Hematopoietic multipotent progenitor cell treated with erythropoietin and hydrocortisone succinate and interleukin-3 and kit ligand, for 4 days (in vitro differentiated cells): ENCODE measurements around the gene SH3TC2.

Experiments used
- DNase-seq: peaks from one replicate; pipeline ENCODE4 v3.0.0-alpha.2; 2015

The SH3TC2 gene

DNA sequence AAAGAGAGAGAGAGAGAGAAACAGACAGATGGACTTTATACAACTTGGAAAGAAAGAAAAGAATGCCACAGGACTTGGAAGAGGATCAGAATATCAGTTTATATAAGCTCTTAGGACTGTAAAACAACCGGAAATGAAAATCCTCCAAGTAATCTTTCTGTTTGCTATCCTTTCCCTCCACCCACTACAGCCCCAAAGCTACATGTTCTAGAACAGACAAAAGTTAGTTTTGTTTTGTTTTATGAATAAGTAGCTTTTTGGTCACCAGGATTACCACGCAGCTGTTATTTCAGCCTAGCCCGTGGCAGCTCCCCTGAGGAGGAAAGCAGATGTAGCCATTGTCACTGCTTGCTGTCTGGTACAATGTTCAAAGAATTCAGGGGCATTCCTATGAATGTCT, 66.6 kb downstream of the SH3TC2 start:
- no peak for DNase-seq

DNA sequence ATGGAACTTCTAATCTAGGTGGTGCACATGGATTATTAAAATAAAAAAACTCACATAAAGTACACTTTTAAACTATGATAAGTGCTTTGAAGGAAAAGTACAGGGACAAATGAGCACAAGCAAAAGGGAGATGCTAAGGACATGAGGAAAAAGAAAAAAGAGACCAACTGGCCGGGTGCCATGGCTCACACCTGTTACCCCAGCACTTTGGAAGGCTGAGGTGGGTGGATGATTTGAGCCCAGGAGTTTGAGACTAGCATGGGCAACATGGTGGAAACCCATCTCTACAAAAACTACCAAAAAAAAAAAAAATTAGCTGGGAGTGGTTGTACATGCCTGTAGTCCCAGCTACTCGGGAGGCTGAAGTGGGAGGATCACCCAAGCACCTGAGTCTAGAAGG, 67.1 kb downstream of the SH3TC2 start:
- no peak for DNase-seq

DNA sequence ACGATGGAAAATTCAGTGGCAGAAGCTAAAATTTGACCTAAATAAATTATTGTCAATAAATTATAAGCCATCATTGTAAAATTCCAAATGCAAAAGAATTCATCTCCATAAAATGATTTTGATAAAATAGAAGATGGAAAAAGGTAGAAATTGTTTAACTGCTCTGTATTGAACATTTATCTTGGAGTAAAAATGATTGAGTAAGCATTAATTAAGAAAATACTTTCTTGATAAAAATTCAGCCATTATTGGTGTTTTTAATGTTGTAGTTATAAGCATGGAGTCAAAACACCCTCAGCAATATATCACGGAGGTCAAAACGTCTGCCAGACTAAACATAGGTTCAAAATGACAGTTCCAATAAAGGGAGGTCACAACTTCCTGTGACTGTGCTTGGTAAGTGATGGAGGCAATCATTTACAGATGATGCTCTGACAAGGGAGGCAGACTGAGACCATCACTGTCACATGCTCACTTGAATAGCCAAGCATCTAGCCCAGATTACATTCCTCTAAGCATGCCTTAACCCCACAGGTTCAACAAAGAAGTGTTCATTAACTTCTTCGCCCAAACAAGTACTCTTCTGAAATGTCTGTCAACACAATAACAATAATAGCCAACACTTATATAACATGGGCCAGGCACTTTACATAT, 69.5 kb downstream of the SH3TC2 start:
- no peak for DNase-seq

DNA sequence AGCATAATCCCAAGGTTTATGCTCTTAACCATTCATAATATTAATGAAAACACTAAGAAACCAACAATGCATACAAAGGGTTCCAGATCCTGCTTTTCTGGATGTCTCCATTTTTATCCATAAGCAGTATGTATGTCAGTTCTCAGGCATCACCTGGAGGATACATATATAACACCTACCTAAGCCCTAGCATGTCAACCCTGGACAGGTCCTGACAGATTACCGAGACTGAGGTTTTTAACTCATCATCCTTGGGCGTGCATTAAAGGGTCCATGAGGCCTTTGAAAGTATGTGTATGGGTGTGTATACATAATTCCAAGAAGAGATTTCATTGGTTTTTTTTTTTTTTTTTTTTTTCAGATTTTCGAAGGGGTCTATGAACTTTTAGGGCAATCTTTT, 70.6 kb downstream of the SH3TC2 start:
- no peak for DNase-seq

DNA sequence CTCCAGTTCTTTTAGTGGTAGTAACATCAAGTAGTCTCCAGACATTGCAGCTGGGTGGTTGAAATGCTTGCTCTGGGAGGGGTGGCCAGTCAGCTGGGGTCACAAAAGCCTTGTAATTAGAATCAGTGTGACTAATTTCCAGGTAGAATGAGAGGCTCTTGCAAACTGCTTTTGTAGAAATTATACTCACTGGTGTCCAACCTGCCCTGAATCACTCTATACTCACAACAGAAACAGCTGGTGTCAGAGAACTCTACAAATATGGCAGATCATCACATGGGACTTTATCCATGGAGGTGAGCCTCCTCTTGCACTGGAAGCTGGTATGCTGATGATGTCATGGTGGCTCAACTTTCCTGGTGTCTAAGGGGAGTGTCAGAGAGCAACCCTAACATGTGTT, 71.3 kb downstream of the SH3TC2 start:
- DNase-seq, result no peak

DNA sequence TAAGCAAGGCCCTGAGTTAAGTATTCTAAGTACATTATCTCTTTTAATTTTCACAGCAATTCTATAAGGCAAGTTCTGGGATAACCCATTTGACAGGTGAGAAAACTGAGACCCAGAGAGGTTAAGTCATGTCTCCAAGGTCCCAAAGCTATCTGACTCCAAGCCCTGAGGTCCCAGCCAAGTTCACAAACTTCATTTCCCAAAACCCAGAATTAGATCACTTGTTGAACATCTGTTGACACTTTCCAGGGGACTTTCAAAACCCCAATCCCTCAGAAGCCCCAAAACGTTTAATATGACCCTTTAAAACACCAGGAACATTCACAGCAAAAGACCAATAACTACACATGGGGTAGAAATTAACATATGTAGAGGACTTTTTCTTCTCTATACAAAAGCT, 72.0 kb downstream of the SH3TC2 start:
- DNase-seq, result no peak

DNA sequence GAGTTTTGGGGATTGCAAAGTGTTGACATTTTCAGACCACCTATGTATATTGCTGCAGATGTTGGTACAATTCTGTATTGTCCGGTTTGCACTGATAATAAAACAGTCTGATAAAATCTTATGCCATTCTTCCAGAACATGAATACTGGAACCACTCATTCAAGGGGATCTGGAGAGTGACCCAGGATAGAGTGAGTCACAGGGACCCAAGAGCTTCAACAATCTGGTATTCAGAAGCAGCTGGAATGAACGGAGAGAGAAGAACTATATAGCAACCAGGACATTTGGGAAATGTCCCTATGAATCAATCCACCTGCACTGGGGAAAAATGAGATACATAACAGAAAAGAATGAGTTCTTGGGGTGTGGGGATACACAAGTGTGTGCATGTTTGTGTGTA, 73.3 kb downstream of the SH3TC2 start:
- DNase-seq, result no peak

DNA sequence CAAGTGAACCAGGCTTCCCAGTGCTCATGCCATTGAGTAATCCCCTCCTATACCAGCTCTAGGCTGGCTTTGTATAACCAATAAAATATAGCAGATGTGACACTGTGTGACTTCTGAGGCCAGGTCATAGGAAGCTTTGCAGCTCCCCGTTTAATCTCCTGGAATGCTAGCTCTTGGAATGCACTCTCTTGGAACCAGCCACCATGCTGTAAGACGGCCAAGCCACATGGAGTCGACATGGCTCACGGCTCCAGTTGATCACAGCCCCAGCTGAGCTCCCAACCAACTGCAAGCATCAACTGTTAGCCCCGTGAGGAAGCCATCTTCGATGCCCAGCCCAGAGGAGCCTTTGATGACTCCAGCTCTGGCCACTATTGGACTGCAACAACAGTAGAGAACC, 74.5 kb downstream of the SH3TC2 start:
- no peak for DNase-seq

DNA sequence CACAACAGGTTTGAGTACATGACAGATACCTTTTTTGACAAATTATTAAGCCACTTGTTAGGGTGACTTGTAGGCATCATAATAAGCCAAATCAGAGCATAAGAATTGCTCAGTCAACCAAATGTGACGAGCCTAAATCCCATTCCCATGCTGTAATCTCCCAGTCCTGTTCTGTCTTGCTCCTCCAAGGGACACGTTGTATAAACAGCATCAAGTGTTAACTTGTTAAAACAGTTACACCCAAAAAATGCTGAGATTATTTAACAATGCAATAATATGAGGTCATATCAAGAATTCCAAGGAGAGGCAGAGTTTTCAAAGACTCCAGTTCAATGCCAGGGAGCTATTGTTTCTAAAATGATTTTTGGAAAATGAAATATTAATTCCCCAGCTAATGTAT, 76.2 kb downstream of the SH3TC2 start:
- DNase-seq, result no peak

DNA sequence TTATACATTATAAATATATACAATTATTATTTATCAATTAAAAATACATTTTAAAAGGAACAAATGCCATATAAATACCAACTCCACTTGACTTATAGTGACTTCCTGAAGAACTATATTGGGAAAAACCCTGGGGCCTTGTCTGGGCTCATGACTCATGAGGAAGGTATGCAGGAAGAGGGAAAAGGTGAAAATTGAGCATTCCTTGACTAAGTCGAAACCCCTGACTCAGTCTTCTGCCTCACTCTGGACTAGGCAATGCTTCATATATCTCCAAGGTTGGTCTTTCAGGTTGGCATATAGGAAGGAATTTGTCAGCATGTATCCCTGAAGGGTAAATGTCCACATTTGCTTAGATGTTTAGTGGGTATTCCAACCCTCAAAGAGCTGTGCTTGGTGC, 78.5 kb downstream of the SH3TC2 start:
- DNase-seq, result no peak

DNA sequence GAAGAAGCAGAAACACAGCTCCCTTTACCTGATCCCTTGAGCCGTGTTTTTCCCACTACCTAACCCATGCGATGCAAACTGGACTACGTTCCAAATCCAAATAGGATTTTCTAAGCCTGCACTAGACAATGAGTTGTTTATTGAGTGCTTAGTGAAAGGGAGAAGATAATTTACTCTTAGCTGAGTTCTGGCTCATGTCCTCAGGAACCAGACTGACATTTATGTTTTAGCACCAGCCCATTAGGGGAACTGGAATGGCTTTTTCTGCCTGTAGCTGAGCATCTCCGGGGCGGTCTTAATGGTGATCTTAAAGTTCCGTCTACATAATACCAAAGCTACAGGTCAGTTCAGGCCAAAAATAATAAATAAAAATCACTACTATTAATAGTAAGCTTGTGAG, 81.5 kb downstream of the SH3TC2 start:
- DNase-seq, result no peak

DNA sequence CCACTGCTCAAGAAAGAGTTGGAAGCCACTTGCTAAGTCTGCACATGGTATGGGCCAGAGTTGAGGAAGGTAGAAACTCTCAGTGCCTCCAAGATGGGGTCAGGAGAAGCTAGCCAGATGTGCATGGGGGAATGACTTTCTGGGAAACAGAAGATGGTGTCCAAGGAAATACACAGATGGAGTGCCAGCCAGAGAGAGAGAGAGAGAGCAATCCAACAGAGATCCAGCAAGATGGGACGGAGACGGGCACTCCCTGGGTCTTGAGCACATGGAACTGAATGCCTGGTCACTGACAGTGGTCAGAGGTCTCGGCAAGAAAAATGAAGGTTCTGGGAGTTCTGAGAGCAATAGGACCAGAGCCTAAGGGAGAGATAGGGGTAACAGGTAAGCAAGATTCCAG, 82.1 kb downstream of the SH3TC2 start:
- DNase-seq, result no peak

DNA sequence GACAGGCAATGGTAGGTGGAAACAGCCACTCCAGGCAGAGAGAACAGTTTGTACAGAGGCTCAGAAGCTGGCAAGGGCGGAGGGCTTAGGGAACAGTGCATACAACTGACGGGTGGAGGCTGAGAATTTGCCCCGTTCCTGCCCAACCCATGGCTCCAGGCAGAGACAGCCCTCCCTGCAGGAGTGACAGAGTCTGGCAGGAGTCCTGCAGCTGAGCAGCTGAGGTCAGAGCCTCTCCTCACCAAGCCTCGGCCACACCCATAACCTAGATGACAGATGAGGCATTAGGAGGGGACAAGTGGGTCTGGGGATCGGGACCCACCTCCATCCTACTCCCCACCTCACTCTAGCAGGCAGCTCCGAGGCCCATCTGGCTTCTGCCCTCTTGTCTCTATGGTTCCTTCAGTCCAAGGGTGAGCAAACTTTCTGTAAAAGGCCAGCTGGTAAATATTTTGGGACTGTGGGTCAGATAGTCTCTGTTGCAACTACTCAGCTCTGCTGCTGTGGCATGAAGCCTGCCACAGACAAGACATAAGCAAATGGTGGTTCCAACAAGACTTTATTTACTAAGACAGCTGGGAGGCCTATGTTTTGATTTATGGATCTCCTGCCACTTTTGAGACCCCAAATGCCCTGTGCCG, 83.7 kb downstream of the SH3TC2 start:
- no peak for DNase-seq

DNA sequence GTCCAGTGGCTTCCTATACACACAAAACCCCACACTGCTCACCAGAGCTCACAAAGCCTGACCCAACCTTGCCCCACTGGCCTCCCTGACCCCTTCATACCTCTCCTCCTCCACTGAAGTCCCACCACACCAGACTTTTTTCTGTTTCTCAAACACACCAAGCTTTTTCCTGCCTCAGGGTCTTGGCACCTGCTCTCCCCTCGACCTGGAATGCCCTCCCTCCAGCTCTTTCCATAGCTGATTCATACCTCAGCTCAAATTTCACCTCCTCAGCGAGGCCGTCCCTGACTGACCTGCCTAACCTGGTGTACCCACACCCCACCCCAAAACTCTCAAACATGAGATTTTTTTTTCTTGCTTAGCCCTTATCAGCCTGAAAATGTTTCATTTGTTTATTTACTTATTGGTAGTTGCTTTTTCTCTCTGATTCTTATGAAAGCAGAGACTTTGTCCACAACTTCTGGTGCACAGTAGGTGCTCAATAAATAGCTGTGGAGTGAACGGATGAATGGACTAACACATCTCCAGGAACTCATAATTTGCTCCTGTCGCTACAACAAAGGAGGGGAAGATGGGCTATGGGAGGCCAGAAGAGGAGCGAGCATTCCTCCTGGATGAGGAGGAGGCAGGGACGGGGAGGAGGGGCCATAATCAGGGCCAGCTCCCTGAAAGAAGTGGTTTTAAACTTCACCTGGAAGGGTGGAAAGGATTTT, 84.3 kb downstream of the SH3TC2 start:
- no peak for DNase-seq

DNA sequence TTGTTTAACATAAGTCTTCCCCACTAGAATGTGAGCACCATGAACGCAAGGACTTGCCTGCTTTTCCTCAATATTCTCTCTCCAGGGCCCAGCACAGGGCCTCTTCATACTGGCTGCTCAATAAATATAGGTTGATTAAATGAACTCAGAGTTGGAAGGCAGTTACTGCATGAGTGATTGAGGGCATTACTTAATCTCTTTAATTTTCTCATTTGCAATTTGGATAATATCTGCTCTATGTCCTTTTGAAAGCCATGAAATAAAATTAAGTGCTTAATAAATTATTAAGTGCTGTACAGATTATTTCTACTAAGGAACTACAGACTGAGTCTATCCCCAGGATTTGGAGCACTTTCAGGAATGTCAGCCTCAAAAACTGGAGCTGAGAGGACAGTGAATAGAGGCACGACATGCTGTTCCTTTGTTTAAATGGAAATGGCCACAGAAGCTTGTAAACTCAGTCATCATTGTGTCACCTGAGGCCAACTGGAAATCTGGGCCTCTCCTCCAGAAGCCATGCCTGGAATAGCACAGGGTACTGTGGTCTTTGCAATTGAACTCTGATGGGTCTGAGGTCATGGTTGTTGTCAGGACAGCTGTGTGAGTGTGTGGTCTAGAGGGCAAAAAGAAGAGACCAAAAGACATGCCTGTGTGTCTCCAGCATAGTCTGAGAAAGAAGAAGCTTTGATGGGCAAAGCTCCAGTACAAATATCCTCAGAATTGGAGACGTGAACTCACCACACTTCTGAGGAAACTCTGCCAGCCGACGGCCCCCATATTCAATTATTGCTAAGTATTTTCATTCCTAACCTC, 86.1 kb downstream of the SH3TC2 start:
- DNase-seq, result no peak

DNA sequence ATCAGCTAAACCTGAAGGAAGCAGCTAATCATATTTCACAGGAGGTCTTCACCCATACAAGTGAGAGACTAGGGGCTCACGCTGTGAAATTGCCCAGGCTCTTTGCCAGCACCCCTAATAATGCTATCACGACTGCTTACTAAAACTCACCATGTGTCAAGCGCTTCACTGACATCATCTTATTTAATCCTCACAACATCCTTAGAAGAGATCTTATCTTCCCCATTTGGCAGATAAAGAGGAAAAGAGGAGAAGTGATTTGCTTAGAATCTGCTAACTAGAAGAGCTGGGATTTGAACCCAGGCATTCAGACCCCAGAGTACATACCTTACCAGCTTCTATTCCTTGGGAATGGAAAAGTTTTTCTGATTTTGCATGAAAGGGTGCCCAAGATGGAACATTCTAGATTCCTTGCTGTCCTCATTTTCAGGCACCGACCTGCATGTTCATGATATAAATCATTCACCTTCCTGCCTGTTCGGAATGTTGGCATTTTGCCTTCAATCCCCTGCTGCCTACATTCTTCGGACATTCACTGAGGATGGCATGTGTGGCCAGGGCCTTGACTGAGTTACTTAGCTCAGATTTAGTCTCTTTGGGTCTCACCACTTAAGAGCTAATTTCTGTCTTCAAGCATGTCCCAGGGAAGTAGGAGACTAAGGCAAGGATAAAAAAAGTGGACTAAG, 88.1 kb downstream of the SH3TC2 start:
- no peak for DNase-seq

DNA sequence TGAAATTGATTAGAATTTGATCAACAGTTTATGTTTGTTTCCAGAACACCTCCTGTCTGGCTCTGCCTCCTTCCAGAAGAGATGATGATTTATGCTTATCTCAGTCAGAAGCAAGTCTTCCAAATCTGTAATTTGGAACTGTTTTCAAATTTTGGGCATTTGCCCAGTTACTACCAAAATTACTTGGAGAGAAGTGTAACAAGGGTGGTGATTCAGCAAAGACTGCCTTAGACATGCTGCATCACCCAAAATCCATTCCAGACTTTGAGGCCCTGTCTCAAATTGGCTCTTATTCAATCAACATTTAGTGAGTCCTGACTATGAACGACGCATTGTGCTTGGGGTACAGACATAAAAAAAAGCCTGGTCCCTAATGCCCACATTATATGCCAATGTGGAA, 89.4 kb downstream of the SH3TC2 start:
- no peak for DNase-seq

DNA sequence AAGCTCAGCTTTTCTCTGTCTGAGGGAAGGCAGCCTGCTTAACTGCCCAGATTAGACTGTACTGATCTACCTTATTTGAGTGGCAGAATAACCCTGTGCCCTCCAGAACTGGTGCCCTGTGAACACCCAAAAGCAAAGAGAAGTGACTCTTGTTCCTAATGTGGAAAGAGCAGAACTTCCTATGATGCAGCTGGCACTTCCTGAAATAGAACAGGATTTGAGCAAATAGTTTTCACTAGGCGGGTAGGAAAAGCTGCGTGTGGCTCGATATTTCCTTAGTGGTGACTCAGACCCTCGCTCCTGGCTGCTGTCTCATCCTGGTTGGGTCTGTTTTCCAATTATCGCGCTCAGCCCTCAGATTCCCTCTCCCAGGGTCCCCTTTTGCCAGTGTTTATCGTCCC, 89.9 kb downstream of the SH3TC2 start:
- no peak for DNase-seq

DNA sequence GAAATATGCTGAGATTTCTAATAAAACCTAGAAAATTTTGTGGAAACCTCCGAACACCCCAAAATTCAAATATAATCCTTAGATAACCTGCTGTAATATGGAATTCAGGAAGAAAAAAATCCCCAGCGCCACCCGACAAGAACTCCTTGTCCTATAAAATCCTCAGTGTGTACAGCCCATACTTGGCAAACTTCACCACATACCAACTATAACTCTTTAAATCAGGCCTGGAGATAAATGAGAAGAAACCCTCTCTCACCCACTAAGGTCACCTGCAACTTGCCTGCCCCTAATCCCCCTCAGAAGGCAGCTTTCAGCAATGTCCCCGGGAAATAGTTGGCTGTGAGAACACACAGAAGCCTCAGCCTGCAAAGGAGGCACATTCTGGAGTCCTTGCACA, 90.5 kb downstream of the SH3TC2 start:
- DNase-seq, result no peak

DNA sequence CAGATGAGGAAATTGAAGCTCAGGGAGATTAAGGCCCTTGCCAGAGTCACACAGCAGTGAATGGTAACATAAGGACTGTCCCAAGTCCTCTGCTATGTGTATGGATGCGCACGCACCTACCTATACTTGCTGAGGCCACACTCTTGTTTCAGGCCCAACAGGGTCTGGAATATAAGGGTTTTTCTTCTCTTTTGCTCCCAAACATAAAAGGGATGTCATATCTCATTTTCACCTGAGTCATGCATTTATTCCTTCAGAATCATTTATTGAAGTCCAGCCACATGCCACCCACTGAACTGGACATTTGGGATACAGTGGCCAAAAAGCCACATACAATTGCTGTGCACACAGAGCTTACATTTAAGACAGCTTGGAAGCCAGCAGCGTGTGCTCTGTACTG, 92.0 kb downstream of the SH3TC2 start:
- no peak for DNase-seq

DNA sequence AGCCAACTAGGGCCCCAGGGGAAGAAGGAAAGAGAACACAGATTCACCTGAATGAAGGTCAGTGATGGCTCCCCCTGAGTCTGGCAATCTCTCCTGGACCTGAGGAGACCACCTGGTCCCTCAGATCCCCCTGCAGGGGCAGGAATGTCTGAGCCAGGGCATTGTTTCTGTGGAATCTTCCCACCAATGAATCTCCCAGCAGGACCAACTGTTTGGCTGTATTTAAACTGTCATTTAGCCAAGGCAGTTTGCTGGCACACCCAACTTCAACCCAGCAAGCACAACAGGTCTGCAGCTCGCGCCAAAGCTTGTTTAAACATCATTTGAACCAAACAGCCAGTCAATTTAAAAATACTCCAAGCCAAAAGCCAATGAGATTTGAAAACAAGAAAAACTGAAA, 92.6 kb downstream of the SH3TC2 start:
- DNase-seq, result no peak

DNA sequence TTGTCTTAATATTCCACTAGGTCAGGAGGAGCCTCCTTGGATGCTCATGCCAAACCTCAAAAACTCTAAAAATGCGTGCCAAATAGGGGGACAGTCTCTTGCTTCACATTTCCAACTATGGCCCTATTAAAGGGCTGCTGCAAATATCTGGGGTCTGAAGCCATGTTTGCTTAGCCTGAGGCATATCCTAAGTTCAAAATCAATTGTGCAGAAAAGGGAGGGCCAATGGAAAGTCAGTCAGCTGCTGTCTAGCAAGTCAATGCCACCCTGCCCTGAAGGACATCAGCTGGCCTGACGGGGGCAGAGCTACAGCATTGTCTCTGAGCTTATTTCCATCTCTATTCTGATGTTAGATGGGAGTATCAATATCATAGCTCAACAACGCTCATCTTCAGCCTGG, 93.6 kb downstream of the SH3TC2 start:
- DNase-seq, result no peak

DNA sequence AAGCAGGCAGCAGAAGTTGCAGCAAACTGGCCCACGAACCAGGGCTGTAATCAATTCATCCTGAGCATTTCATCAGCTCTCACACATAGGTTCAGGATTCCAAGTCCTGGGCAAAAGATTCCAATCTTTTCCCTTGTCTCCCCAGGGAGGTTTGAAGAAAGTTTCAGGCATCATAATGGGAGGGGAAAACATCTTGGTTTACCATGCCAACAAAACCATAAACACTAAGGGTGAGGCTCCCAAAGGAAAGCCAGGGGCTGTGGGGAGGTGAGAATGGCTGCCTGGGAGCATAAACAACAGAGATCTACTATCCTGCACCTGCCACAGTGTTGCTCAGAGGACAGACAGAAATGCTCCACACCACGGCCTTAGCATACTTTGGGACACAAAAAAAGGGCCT, 94.6 kb downstream of the SH3TC2 start:
- no peak for DNase-seq
